ENCODE results near the gene RREB1. TPM values are rescaled to one million over a fixed set of nuclear protein-coding genes. Genes with fewer than 3 reads are reported as not detected.

Gene RREB1
- polyA plus RNA-seq, 1 donor (not counting 4 experiments of a cell fraction or from before 2014, with no cell fraction given): 6.1 TPM

- H3K27ac ChIP-seq (ENCODE audit: control insufficient read depth, insufficient read depth, low read length): no peak overlapping the region
- dilution Hi-C loops (cut with MboI; ENCODE audit: extremely low pct_ligation_motif_present, low sequenced_read_pairs): loop anchor here (25.0 kb wide), 1 partner anchor 320 kb away; no protein-coding TSS in a partner anchor
Measured at GRCh38 chr6:7292596-7293255, 185.0 kb downstream of the RREB1 start.

GRCh38 chr6:7295916-7296315, 188.2 kb downstream of the RREB1 start:
- Histone ChIP-seq H3K36me3 (ENCODE audit: control insufficient read depth in 2 of 2, extremely low read depth in 1 of 2, insufficient read depth in 2 of 2, low read length in 2 of 2) (peaks cover 11 to 39% of the 10 kb centered on the region in 2 experiments), H3K79me2 (ENCODE audit: control insufficient read depth, insufficient read depth, low read length) (peaks cover 4% of the 10 kb centered on the region), H3K9ac (ENCODE audit: control insufficient read depth, extremely low read depth, insufficient read depth, low read length) (no peak overlapping the region), H3K9me3 (ENCODE audit: control insufficient read depth, low read depth, low read length) (no peaks in the 10 kb centered on the region), H3K9me1 (ENCODE audit: control insufficient read depth, extremely low read depth, insufficient read depth, low read length) (no peaks in the 10 kb centered on the region), H3K27me3 (ENCODE audit: control insufficient read depth, extremely low read depth, insufficient read depth, low read length) (no peaks in the 10 kb centered on the region), H3K4me2 (ENCODE audit: control insufficient read depth, extremely low read depth, insufficient read depth, low read depth, low read length) (no peak overlapping the region), H4K20me1 (ENCODE audit: control insufficient read depth, extremely low read depth, insufficient read depth, low read length) (no peaks in the 10 kb centered on the region), H3K4me1 (ENCODE audit: control insufficient read depth, extremely low read depth, insufficient read depth, low read length) (no peaks in the 10 kb centered on the region), H3K27ac (ENCODE audit: control insufficient read depth, insufficient read depth, low read length) (no peak overlapping the region), H2AFZ (ENCODE audit: control insufficient read depth, low read length) (no peak overlapping the region), H3K4me3 (ENCODE audit: control insufficient read depth in 2 of 3, extremely low read depth in 1 of 3, insufficient read depth in 2 of 3, low read depth in 1 of 3, low read length in 3 of 3) (no peak overlapping the region)
- DNase-seq (ENCODE audit: low read depth, low spot score) (no peak), FAIRE-seq (no peak)
- TF ChIP-seq CTCF (optimal IDR thresholded peaks at IDR 0.05 in 1 of 3, IDR thresholded peaks at IDR 0.05 in 1 of 3, conservative IDR thresholded peaks at IDR 0.05 in 1 of 3; ENCODE audit: extremely low read depth in 1 of 3, insufficient read depth in 2 of 3, low read length in 3 of 3) (no peak), EZH2 (IDR thresholded peaks at IDR 0.05; ENCODE audit: low read length) (no peak)
- dilution Hi-C loops (cut with MboI; ENCODE audit: extremely low pct_ligation_motif_present, low sequenced_read_pairs): loop anchor here (25.0 kb wide), 1 partner anchor 316 kb away; no protein-coding TSS in a partner anchor

More at GRCh38 chr6:7292596-7293255, 185.0 kb downstream of the RREB1 start:
- FAIRE-seq (no peak), DNase-seq (ENCODE audit: low read depth, low spot score) (no peak)
- H3K4me1 ChIP-seq (ENCODE audit: control insufficient read depth, extremely low read depth, insufficient read depth, low read length): no peaks in the 10 kb centered on the region
- H3K79me2 ChIP-seq (ENCODE audit: control insufficient read depth, insufficient read depth, low read length): peaks cover 2% of the 10 kb centered on the region
- TF ChIP-seq CTCF (optimal IDR thresholded peaks at IDR 0.05 in 1 of 3, IDR thresholded peaks at IDR 0.05 in 1 of 3, conservative IDR thresholded peaks at IDR 0.05 in 1 of 3; ENCODE audit: extremely low read depth in 1 of 3, insufficient read depth in 2 of 3, low read length in 3 of 3) (no peak), EZH2 (IDR thresholded peaks at IDR 0.05; ENCODE audit: low read length) (no peak)
- H3K4me2 ChIP-seq (ENCODE audit: control insufficient read depth, extremely low read depth, insufficient read depth, low read depth, low read length): no peak overlapping the region
- no peaks in the 10 kb centered on the region for H3K9me3 ChIP-seq (ENCODE audit: control insufficient read depth, low read depth, low read length)
- H3K36me3 ChIP-seq (ENCODE audit: control insufficient read depth in 2 of 2, extremely low read depth in 1 of 2, insufficient read depth in 2 of 2, low read length in 2 of 2): peaks cover 8 to 30% of the 10 kb centered on the region in 2 experiments
- no peak overlapping the region for H3K4me3 ChIP-seq (ENCODE audit: control insufficient read depth in 2 of 3, extremely low read depth in 1 of 3, insufficient read depth in 2 of 3, low read depth in 1 of 3, low read length in 3 of 3)
- H3K9ac ChIP-seq (ENCODE audit: control insufficient read depth, extremely low read depth, insufficient read depth, low read length): no peak overlapping the region
- no peaks in the 10 kb centered on the region for H3K9me1 ChIP-seq (ENCODE audit: control insufficient read depth, extremely low read depth, insufficient read depth, low read length)
- H2AFZ ChIP-seq (ENCODE audit: control insufficient read depth, low read length): no peak overlapping the region
- no peaks in the 10 kb centered on the region for H3K27me3 ChIP-seq (ENCODE audit: control insufficient read depth, extremely low read depth, insufficient read depth, low read length)
- H4K20me1 ChIP-seq (ENCODE audit: control insufficient read depth, extremely low read depth, insufficient read depth, low read length): no peaks in the 10 kb centered on the region

All from keratinocyte (primary cell).